MCF 10A (cell line): ENCODE data around the gene BCL2. TPM values are rescaled to one million over a fixed set of nuclear protein-coding genes. Genes with fewer than 3 reads are reported as not detected.

Experiments used
- BruUV-seq: library from RNA; stranded (reverse); fragments of 400-500 nt; replicated peaks from 2 replicates; lab custom pipeline; 2021; lab: Mats Ljungman, UMichigan
- CTCF ChIA-PET: fragments of 300-600 bp; sonication (Branson Sonifier 250); formaldehyde crosslinking; extraction: SDS; loops from one replicate; lab custom pipeline; 2021; ENCODE audit warnings: antibody characterized with exemption, inconsistent platforms; lab: Yijun Ruan, JAX
- POLR2A ChIA-PET: fragments of 300-600, 350-650 bp; sonication (Branson Sonifier 250); formaldehyde crosslinking; extraction: SDS; loops from one replicate; lab custom pipeline; 2020; ENCODE audit warnings: antibody characterized with exemption, inconsistent platforms; lab: Yijun Ruan, JAX
- DNase-seq: peaks from one replicate; pipeline ENCODE4 v3.0.0-alpha.2; 2018; ENCODE audit not compliant: unreplicated experiment
- H3K27ac Mint-ChIP-seq: one replicate; pipeline ENCODE4 v1.8.0; 2022; ENCODE audit warnings: mild to moderate bottlenecking, low read depth, mixed read lengths; ENCODE audit not compliant: unreplicated experiment
- H3K27me3 Mint-ChIP-seq: one replicate; pipeline ENCODE4 v1.8.0; 2022; ENCODE audit warnings: mixed read lengths; ENCODE audit not compliant: insufficient read depth, unreplicated experiment
- H3K36me3 Mint-ChIP-seq: one replicate; pipeline ENCODE4 v1.8.0; 2022; ENCODE audit warnings: mild to moderate bottlenecking, moderate library complexity, mixed read lengths; ENCODE audit not compliant: insufficient read depth, unreplicated experiment
- H3K4me1 Mint-ChIP-seq: one replicate; pipeline ENCODE4 v1.8.0; 2022; ENCODE audit warnings: mixed read lengths; ENCODE audit not compliant: insufficient read depth, unreplicated experiment
- H3K4me3 Mint-ChIP-seq: one replicate; pipeline ENCODE4 v1.8.0; 2022; ENCODE audit warnings: mild to moderate bottlenecking, moderate library complexity, mixed read lengths; ENCODE audit not compliant: unreplicated experiment
- H3K9me3 Mint-ChIP-seq: one replicate; pipeline ENCODE4 v1.8.0; 2022; ENCODE audit warnings: mixed read lengths; ENCODE audit not compliant: unreplicated experiment
- intact Hi-C: fragments of 100-400 bp; cut with micrococcal nuclease; formaldehyde crosslinking; loops from 2 replicates; pipeline ENCODE4 v1.14.1; 2022
- total RNA-seq: library from RNA; stranded (reverse); gene quantifications from 2 replicates; pipeline ENCODE4 v1.2.3, GENCODE V29; 2022
- TF ChIP-seq, protein P1 (sequence below): fragments of 200-600 bp; IDR thresholded peaks from one replicate; pipeline ENCODE4 v1.8.0; 2022; ENCODE audit warnings: antibody characterized with exemption, mild to moderate bottlenecking; ENCODE audit not compliant: unreplicated experiment

Gene BCL2
- total RNA-seq, 1 experiment from 2014 or later, result 3.0 TPM

DNA sequence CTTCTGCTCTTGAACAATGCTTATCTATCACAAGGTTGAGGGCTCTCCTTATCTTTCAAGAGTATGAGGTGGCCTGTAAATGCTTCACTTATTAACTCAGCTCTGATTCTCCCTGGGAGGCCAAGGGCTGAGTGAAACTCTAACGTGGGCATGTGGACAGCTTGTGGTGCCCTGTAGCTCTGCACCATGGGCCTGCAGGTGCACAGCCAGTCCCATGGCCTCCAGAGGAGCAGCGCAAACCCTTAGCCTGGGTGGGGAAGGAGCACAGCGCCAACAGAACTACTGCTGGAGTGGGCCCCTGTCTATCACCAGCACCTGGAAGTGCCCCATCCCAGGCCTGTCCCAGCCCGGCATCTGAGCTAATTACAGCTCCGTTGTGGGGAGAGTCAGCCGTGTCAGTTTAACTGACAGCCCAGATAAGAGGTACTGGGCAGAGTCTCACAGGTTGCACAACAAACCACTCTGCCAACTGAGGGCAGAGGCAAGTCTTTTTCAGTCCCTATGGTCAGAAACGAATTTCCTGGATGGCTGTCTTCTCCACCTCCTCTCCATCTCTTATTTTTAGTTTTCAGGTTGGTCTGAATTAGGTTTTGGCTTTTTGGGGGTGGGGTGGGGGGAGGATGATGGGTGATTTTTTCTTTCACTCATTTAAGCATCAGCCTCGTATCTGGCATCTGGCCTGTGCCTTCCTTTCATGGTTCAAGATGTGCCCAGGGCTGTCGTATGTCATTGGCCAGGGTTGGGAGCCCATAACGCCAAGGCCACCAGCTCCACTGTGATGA, 219.5 kb downstream of the BCL2 start:
- Mint-ChIP-seq H3K27me3 (no peaks in the 10 kb centered on the region), H3K4me1 (peaks cover 6% of the 10 kb centered on the region), H3K9me3 (peaks cover 12% of the 10 kb centered on the region), H3K36me3 (no peaks in the 10 kb centered on the region), H3K27ac (no peak overlapping the region), H3K4me3 (no peak overlapping the region)
- BruUV-seq, result no TSS peak
- intact Hi-C loops, result no loop called here
- CTCF ChIA-PET, result interaction anchor here (0.5 kb wide), 1 partner anchor 76 kb away, joined by 3 read pairs; no protein-coding TSS in a partner anchor
- POLR2A ChIA-PET, result no interaction called here
- TF ChIP-seq, protein P1, sequence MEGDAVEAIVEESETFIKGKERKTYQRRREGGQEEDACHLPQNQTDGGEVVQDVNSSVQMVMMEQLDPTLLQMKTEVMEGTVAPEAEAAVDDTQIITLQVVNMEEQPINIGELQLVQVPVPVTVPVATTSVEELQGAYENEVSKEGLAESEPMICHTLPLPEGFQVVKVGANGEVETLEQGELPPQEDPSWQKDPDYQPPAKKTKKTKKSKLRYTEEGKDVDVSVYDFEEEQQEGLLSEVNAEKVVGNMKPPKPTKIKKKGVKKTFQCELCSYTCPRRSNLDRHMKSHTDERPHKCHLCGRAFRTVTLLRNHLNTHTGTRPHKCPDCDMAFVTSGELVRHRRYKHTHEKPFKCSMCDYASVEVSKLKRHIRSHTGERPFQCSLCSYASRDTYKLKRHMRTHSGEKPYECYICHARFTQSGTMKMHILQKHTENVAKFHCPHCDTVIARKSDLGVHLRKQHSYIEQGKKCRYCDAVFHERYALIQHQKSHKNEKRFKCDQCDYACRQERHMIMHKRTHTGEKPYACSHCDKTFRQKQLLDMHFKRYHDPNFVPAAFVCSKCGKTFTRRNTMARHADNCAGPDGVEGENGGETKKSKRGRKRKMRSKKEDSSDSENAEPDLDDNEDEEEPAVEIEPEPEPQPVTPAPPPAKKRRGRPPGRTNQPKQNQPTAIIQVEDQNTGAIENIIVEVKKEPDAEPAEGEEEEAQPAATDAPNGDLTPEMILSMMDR, result no peak
- DNase-seq, result no peak

DNA sequence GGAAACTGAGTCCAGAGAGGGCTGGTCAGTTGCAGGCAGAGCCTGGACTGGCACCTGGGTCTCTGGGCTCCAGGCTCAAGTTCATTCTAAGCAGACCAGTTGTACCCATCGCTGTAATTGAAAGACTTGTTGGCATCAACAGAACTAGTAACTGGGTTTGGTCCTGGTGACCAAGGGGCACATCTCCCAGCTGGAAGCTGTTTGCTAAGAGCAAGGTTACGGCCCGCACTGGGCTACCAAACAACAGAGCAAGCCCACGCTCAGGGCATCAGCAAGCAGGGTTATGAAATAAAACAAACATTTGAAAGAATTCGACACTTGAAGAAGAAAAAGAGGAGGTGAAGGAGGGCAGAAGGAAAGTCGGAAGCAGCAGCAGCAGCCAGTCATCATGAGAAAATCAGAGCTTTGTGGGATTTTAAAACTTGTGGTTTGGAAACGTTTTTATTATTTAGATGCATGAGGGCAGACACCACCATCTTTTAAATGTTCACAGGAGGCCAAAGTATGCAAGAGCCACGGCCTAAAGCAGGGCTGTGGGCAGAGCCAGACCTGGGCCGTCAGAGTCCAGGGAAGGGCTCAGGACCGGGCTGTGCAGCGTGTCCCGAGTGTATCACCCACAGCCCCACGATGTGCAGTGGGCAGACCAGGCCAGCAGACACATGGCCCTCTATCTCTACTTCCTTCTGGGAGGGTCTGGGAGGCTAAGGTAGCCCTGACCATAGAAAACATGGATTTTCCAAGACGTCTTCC, 220.3 kb downstream of the BCL2 start:
- H3K4me3 Mint-ChIP-seq, result no peak overlapping the region

DNA sequence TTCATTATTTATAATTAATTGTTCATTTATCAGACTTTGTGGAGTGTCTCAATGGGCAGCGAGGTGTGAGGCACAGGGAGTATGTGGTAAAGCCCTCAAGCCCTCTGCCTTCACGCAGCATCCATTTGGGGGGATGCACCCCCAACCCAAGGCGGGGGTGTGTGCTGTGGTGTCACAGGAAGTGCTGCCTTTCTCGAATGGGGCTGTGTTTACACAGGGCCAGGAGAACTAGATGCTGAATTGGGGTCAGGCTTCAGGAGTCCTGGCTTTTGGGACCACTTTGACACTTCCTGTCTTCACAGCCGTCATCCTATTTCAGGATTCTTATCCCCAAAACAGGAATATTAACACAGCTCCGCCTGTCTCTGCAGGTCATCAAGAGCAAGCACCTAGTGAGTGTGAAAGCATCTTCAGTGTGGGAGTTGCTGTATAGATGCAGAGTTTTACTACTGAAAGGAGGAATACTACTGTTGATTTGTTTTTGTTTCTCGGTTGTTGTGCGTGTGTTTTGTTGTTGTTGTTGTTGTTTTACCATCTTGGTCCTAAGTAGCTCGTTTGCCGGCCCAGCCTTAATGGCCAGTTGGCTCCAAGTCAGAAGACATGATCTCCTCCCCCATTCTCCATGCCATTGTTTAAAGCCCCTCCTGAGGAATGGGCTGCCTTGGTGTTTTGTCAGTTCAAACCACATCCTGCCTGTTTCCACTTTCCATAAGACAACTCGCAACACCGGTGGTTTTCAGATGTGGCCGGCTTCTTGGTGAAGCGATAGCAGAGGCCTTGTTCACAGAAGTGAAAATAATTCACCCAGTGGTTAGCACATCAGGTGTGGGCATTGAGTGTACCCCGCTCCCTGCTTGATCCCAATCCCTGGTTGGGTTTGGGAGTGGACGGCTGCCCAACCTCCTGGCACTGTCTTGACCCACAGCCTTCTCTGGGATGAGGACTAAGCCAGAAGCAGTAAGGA, 221.3 kb downstream of the BCL2 start:
- Mint-ChIP-seq H3K27ac (no peak overlapping the region), H3K36me3 (no peaks in the 10 kb centered on the region), H3K4me3 (no peak overlapping the region), H3K4me1 (peaks cover 5% of the 10 kb centered on the region), H3K27me3 (peaks cover 12% of the 10 kb centered on the region), H3K9me3 (peaks cover 6% of the 10 kb centered on the region)
- ChIA-PET CTCF (no interaction called here), POLR2A (no interaction called here)
- intact Hi-C loops, result no loop called here
- DNase-seq, result no peak
- TF ChIP-seq, protein P1, result no peak
- no TSS peak for BruUV-seq

More for the DNA sequence above, 220.3 kb downstream of the BCL2 start:
- DNase-seq, result no peak
- ChIA-PET POLR2A (no interaction called here), CTCF (interaction anchor here (0.5 kb wide), 1 partner anchor 75 kb away, joined by 3 read pairs; no protein-coding TSS in a partner anchor)
- TF ChIP-seq, protein P1, result no peak
- H3K27ac Mint-ChIP-seq, result no peak overlapping the region
- no peaks in the 10 kb centered on the region for H3K36me3 Mint-ChIP-seq
- H3K27me3 Mint-ChIP-seq, result peaks cover 2% of the 10 kb centered on the region
- BruUV-seq, result no TSS peak
- peaks cover 6% of the 10 kb centered on the region for H3K4me1 Mint-ChIP-seq
- intact Hi-C loops, result no loop called here
- peaks cover 12% of the 10 kb centered on the region for H3K9me3 Mint-ChIP-seq
